ENCODE results near the gene RNU6-9. TPM values are rescaled to one million over a fixed set of nuclear protein-coding genes. Genes with fewer than 3 reads are reported as not detected.

The RNU6-9 gene
- total and polyA plus RNA-seq, 2 donors (not counting 1 experiment from before 2014, with no cell fraction given) = not detected

GRCh38 chr19:868458-869244, 24.6 kb upstream of the RNU6-9 start:
- Histone ChIP-seq H3K36me3 (replicated peaks in 1 of 2; ENCODE audit: control extremely low read depth in 1 of 2, control insufficient read depth in 1 of 2, extremely low read depth in 1 of 2, insufficient read depth in 2 of 2, low read length in 1 of 2) (peaks cover 0 to 17% of the 10 kb centered on the region in 2 experiments), H3K79me2 (ENCODE audit: control insufficient read depth, insufficient read depth, low read length) (no peaks in the 10 kb centered on the region), H3K4me1 (ENCODE audit: control insufficient read depth in 2 of 2, insufficient read depth in 2 of 2, low read length in 2 of 2) (peaks cover 13 to 27% of the 10 kb centered on the region in 2 donors), H3K27me3 (replicated peaks in 1 of 4; ENCODE audit: control extremely low read depth in 1 of 4, control insufficient read depth in 3 of 4, insufficient read depth in 4 of 4, low read length in 3 of 4) (no peaks in the 10 kb centered on the region), H3K4me2 (replicated peaks; ENCODE audit: low read depth, low read length, poor library complexity, severe bottlenecking) (no peak overlapping the region), H3K9ac (ENCODE audit: low read length) (no peak overlapping the region), H3K4me3 (ENCODE audit: control extremely low read depth in 1 of 5, extremely low read depth in 1 of 5, insufficient read depth in 1 of 5, low read depth in 2 of 5, low read length in 4 of 5) (no peak overlapping the region), H3K27ac (ENCODE audit: low read length in 2 of 2) (no peak overlapping the region), H3K9me3 (ENCODE audit: control extremely low read depth in 1 of 3, control insufficient read depth in 2 of 3, insufficient read depth in 1 of 3, low read length in 2 of 3) (peaks cover 0 to 2% (median 0%) of the 10 kb centered on the region in 3 donors), H2AFZ (ENCODE audit: insufficient read depth, low read depth, low read length, poor library complexity, severe bottlenecking) (no peak overlapping the region), H4K20me1 (ENCODE audit: control insufficient read depth, insufficient read depth, low read length, poor library complexity, severe bottlenecking) (peaks cover 4% of the 10 kb centered on the region)
- Mint-ChIP-seq H3K4me3 (no peak overlapping the region), H3K4me1 (peaks cover 15% of the 10 kb centered on the region), H3K9me3 (ENCODE audit: insufficient read depth) (no peaks in the 10 kb centered on the region), H3K27me3 (no peaks in the 10 kb centered on the region), H3K27ac (no peak overlapping the region)
- no peak for ATAC-seq (ENCODE audit: low read depth)
- DNase-seq = no peak
- TF ChIP-seq CTCF (IDR thresholded peaks at IDR 0.05) = no peak
- TF ChIP-seq EZH2 (IDR thresholded peaks at IDR 0.05; ENCODE audit: borderline replicate concordance, insufficient read depth, low read depth, low read length, poor library complexity, severe bottlenecking) = no peak
- 94% methylated on average over 32 of the region's 34 CpGs for WGBS (ENCODE audit: insufficient coverage)
- ChIA-PET POLR2A (no interaction called here), CTCF (no interaction called here)
- intact Hi-C loops (cut with micrococcal nuclease) = no loop called here

Measured in B cell (primary cell).